Colonic mucosa (tissue), 4 donors: ENCODE measurements around the gene ATP13A5. TPM values are rescaled to one million over a fixed set of nuclear protein-coding genes. Genes with fewer than 3 reads are reported as not detected.

Source experiments
- DNase-seq: peaks from one replicate; pipeline ENCODE4 v3.0.0-alpha.2; 2020
- H3K27ac ChIP-seq: fragments of 200-600 bp; one replicate; pipeline ENCODE4 v1.8.0; 2021
- H3K27me3 ChIP-seq: fragments of 200-600 bp; one replicate; pipeline ENCODE4 v1.8.0; 2021
- H3K36me3 ChIP-seq: fragments of 200-600 bp; one replicate; pipeline ENCODE4 v1.8.0; 2021
- H3K4me1 ChIP-seq: fragments of 200-600 bp; one replicate; pipeline ENCODE4 v1.8.0; 2021; ENCODE audit warnings: mild to moderate bottlenecking
- H3K4me3 ChIP-seq: fragments of 200-600 bp; one replicate; pipeline ENCODE4 v1.8.0; 2021
- H3K9ac ChIP-seq, 2 donors: one replicate each; pipeline ENCODE4 v1.7.0; 2013; ENCODE audit warnings: control low read depth in 2 of 2, low read depth in 2 of 2, low read length in 2 of 2
- H3K9me3 ChIP-seq: fragments of 200-600 bp; one replicate; pipeline ENCODE4 v1.8.0; 2021
- intact Hi-C: fragments of 100-400 bp; cut with DNase I; formaldehyde crosslinking; loops from one replicate; pipeline ENCODE4 v1.14.1; 2022
- total RNA-seq, 2 donors: library from RNA; stranded (reverse); fragmentation: NEBNext Ultra II Directional in 1 of 2; extraction: Animal tissue kit (Norgen Biotek cat#: 25700) in 1 of 2; gene quantifications; one replicate each; pipeline ENCODE4 v1.2.1, GENCODE V29; 2021
- TF ChIP-seq, protein P1 (sequence below): fragments of 200-600 bp; IDR thresholded peaks from one replicate; pipeline ENCODE4 v1.8.0; 2022; ENCODE audit warnings: antibody characterized with exemption, mild to moderate bottlenecking
- donor health status: healthy.
- donor health status: DM: no; HTN: no; CAD: no.
- donor health status: DM: no; HTN: no; CAD: no.

Gene ATP13A5
- total RNA-seq, 2 donors from 2014 or later, result 0.05 to 0.37 TPM

- no peak for DNase-seq
- Histone ChIP-seq H3K9me3 (no peaks in the 10 kb centered on the region), H3K9ac (no peak overlapping the region)
These were observed 36.0 kb downstream of the ATP13A5 start for GRCh38 chr3:193342551-193342950.

GRCh38 chr3:193335031-193335430 is 43.5 kb downstream of the ATP13A5 start:
- H3K27me3 ChIP-seq, result no peaks in the 10 kb centered on the region
- TF ChIP-seq, protein P1, sequence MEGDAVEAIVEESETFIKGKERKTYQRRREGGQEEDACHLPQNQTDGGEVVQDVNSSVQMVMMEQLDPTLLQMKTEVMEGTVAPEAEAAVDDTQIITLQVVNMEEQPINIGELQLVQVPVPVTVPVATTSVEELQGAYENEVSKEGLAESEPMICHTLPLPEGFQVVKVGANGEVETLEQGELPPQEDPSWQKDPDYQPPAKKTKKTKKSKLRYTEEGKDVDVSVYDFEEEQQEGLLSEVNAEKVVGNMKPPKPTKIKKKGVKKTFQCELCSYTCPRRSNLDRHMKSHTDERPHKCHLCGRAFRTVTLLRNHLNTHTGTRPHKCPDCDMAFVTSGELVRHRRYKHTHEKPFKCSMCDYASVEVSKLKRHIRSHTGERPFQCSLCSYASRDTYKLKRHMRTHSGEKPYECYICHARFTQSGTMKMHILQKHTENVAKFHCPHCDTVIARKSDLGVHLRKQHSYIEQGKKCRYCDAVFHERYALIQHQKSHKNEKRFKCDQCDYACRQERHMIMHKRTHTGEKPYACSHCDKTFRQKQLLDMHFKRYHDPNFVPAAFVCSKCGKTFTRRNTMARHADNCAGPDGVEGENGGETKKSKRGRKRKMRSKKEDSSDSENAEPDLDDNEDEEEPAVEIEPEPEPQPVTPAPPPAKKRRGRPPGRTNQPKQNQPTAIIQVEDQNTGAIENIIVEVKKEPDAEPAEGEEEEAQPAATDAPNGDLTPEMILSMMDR, result no peak
- H3K36me3 ChIP-seq, result no peaks in the 10 kb centered on the region
- H3K9ac ChIP-seq, result no peak overlapping the region
- no peaks in the 10 kb centered on the region for H3K4me1 ChIP-seq
- no peak for DNase-seq
- no peaks in the 10 kb centered on the region for H3K9me3 ChIP-seq
- no peak overlapping the region for H3K27ac ChIP-seq
- intact Hi-C loops, result no loop called here
- H3K4me3 ChIP-seq, result no peak overlapping the region

More at GRCh38 chr3:193342551-193342950, 36.0 kb downstream of the ATP13A5 start:
- TF ChIP-seq, protein P1, result no peak
- Histone ChIP-seq H3K4me3 (no peak overlapping the region), H3K4me1 (no peaks in the 10 kb centered on the region), H3K27ac (no peak overlapping the region), H3K36me3 (no peaks in the 10 kb centered on the region), H3K27me3 (no peaks in the 10 kb centered on the region)
- intact Hi-C loops, result no loop called here

DNA sequence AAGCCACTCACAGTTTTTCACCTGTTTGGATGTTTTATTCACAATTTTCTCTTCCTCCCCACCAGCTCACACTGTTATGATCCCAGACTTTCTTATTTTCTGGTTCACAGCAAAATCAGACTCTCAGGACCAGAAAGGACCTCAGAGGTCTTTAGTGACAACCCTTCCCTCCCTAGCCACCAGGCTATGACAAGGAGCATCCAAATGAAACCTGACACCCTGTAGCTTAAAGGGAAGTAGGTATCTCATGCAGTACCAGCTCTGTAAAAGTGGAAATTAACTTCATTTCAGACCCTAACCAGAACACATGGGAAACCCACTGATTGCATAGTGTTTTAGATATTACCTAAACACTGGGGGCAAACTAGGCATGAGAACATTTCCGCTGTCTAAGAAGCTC is 45.3 kb downstream of the ATP13A5 start:
- no peaks in the 10 kb centered on the region for H3K36me3 ChIP-seq
- H3K9ac ChIP-seq, result no peak overlapping the region
- H3K27me3 ChIP-seq, result no peaks in the 10 kb centered on the region
- H3K9me3 ChIP-seq, result no peaks in the 10 kb centered on the region
- TF ChIP-seq, protein P1, result no peak
- H3K27ac ChIP-seq, result no peak overlapping the region
- no peak for DNase-seq
- H3K4me3 ChIP-seq, result no peak overlapping the region
- H3K4me1 ChIP-seq, result no peaks in the 10 kb centered on the region
- intact Hi-C loops, result no loop called here

- Histone ChIP-seq H3K4me3 (no peak overlapping the region), H3K27ac (no peak overlapping the region), H3K9me3 (no peaks in the 10 kb centered on the region), H3K36me3 (no peaks in the 10 kb centered on the region), H3K9ac (no peak overlapping the region), H3K27me3 (no peaks in the 10 kb centered on the region), H3K4me1 (no peaks in the 10 kb centered on the region)
- TF ChIP-seq, protein P1, result no peak
- DNase-seq, result no peak
- intact Hi-C loops, result no loop called here
These were observed 47.9 kb downstream of the ATP13A5 start for GRCh38 chr3:193330555-193331204.

DNA sequence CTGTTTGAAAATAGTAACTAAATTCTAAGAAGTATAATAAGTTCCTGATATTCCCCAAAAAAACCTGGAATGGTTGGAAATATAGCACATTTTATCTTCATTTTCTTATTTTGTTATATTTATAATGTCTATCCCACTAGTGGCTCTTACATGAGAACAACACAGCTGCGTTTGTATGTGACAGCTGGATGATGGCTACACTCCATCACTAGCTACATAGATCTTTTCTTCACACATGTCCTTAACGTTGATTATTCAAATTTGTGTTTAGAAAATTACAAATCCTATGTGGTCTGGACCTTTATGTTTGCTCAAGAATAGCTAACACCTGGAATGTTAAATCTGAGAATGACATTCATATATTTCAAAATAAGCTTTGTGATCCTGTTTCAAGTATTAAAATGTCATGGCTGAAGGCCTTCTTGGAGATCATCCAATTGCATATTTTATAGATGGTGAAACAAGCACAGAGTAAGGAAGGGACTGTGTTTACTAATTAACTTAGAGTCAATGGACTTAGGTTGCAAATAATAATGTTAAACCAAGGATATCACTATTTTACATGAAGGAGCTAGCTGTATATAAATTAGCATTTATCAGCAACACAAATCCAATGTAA is 60.8 kb downstream of the ATP13A5 start:
- H3K27me3 ChIP-seq, result no peaks in the 10 kb centered on the region
- TF ChIP-seq, protein P1, result no peak
- intact Hi-C loops, result no loop called here

More for the DNA sequence above, 60.8 kb downstream of the ATP13A5 start:
- Histone ChIP-seq H3K36me3 (no peaks in the 10 kb centered on the region), H3K27ac (no peak overlapping the region), H3K4me1 (no peaks in the 10 kb centered on the region), H3K9me3 (no peaks in the 10 kb centered on the region), H3K9ac (no peak overlapping the region), H3K4me3 (no peak overlapping the region)
- DNase-seq, result no peak
